ENCODE measurements around the gene MMP25.

Gene MMP25, protein sequence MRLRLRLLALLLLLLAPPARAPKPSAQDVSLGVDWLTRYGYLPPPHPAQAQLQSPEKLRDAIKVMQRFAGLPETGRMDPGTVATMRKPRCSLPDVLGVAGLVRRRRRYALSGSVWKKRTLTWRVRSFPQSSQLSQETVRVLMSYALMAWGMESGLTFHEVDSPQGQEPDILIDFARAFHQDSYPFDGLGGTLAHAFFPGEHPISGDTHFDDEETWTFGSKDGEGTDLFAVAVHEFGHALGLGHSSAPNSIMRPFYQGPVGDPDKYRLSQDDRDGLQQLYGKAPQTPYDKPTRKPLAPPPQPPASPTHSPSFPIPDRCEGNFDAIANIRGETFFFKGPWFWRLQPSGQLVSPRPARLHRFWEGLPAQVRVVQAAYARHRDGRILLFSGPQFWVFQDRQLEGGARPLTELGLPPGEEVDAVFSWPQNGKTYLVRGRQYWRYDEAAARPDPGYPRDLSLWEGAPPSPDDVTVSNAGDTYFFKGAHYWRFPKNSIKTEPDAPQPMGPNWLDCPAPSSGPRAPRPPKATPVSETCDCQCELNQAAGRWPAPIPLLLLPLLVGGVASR

DNA sequence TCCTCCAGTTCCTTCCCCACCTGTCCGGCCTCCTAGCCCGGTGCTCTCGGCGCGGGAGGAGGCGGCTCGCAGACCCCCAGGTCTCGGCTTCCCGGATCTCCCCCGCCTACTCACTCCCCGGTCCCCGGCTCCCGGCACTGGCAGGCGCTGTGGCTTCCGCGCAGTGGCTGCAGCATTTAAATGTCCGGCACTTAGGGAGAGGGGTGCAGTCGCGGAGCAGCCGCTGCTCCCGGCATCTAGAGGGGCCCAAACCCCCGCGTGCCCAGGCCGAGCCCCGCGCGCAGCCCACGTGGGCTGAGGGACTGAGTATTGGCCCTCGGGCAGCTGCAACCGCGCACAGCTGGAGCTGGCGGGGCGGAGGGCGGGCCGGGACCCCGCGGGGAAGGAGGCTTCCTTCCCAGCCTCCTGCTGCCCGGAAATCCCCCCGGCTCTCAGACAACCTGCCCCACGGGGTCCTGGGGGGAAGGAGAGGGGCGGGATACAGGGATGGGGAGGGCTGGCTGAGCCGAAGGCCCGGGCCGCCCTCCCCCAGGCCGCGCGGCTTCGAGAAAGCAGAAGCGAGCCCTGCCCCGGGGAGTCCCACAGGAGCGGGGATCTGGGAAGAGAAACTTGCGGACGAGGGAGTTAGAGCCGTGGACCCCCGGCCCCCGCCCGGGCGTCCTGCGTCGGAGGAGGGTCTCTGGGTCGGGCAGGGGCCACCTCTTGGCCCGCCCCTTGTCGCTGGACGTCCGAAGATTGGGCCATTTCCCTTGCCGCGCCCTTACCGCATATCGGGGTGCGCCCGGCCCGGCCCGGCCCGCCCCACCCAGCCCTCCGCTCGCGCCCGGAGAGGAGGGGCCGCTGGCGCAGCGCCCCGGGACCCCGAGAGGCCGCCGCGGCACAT lies at the start of gene MMP25:
Gene MMP25 (plus strand): TSS at position 804 of the 883 bp plus-strand sequence. CDS start 357 bp downstream, outside the sequence.
- peak within 1 kb of the TSS; percentile 28 to 49 (median 37) for H3K4me3 ChIP-seq
- peak within 1 kb of the TSS in 16 of 21 experiments; percentile 0 to 78 (median 53) for H3K27ac ChIP-seq

DNA sequence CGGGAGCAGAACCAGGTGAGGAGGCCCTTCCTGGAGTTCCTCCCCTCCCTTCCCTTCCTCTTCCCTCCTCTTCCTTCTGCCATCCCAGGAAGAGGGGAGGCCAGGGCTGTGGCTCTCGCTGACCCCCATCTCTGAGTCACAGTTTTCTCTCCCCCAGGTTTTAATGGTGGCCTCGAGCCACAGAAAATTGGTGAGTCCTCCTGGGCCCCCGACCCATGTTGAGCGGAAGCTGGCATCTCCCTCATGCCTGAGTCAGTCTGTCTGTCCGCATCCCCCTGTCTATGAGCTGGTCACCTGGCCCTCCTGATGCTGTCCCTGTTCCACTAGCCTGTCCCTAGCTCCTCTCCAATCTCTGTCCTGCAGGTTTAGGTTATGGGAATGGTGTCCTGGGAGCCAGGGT lies 46.4 kb upstream of the MMP25 start:
- Histone ChIP-seq H3K4me3 (no peak overlapping the region), H3K27ac (no peak overlapping the region)

DNA sequence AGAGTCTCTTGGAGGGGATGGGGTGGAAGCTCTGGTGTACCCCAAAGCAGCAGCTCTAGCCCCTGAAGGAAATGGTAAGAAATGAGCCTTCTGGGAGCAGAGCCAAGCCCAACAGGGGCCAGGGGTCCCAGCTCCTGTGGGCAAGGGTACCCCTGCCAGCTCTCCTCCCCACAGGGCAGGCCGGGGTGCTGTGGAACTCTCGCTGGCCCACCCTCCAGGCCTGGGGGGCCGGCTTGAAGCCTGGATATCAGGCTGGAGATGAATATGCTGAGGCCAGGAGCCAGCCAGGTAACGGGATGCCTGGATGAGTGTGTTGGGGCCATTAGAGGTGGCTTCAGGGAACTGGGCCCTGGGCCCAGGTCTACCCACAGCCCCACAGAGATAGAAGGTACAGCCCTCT lies 45.8 kb upstream of the MMP25 start:
- Histone ChIP-seq H3K27ac (no peak overlapping the region), H3K4me3 (no peak overlapping the region)

DNA sequence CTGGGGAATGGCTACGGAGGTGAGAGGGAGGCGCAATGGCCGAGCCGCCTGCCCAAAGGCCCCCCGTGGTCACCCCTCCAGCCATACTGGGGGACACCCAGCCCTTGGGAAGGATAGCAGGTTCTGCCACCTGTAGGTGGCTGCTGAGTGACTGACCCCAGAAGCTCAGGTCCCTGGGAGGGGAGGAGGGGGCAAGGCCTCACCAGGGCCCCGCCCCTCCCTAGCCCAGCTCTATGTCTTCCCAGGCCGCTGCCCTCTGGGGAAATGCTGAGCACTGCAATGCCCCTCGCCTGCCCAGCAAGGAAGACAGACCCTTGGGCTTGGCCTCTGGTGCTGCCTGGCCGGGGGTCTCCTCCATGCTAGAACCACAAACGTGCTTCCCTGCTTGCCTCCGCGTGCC lies 45.0 kb upstream of the MMP25 start:
- Histone ChIP-seq H3K27ac (no peak overlapping the region), H3K4me3 (no peak overlapping the region)

DNA sequence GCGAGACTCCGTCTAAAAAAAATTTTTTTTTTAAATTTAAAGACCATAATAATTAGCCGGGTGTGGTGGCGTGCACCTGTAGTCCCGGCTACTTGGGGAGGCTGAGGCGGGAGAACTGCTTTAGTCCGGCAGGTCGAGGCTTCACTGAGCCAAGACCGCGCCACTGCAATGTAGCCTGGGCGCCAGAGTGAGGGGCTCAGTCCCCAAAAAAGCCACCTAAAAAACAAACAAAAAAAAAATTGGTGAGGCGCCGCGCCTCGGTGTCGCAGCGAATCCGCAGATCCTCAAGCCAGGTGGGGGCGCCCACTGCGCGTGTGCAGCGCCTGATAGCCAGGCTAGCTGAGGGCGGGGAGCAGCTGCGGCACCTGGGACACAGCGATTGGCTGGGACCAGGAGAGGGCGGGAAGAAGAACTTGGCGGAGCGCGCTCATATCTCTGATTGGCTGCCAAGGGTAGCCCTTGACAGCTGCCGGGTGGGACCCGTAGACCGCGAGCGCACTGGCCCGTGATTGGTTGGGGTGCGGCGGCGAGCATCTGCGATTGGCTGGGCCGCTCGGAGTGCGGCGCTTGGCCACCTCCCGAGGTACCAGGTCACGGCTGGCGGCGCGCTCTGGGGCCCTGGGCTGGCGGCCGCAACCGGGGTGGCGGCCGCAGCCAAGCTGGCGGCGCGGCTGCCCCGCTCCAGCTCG lies 42.6 kb upstream of the MMP25 start:
- H3K27ac ChIP-seq = no peak overlapping the region
- H3K4me3 ChIP-seq = peak overlapping the region in 2 of 7 experiments; percentile 19 to 30

DNA sequence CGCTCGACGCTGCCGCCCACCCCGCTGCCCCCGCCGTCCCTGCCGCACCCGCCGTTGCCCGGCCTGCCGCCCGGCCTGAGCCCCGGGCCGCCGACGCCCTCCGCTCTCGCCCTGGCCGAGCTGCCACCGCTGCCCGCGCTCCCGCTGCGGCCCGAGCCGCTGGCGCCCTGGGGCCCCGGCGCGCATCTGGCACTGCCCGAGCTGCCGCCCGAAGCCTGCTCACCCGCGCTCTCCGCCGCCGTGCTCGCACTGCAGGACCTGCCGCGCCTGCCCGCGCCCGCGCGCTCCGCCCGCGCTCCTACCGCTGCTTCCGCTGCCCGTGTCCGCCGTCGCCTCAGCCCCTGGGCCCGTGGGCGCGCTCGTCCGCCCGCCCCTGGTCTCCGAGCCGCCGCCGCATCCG lies 42.0 kb upstream of the MMP25 start:
- Histone ChIP-seq H3K27ac (no peak overlapping the region), H3K4me3 (peak overlapping the region in 2 of 7 experiments; percentile 19 to 30)

DNA sequence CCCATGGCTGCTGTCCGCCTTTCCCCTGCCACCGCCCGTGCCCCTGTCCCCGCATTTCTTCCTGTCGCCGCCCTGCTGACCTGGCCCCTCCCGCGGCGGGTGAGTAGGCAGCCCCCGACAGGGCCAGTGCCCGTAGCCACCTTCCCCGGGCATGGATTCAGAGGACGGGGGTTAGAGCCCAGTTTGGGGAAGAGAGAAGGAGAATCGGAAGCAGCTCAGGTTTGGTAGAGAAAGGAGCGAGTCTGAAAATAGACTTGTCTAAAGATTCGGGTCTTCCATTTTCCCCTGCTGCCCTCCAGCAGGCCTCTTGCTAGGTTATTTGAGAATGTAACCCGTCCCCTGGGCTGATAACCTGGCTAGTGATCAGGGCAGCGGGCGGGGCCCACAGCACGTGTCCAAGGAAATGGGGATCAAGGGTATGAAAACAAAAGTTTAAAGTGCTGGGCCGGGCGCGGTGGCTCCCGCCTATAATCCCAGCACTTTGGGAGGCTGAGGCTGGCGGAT lies 41.5 kb upstream of the MMP25 start:
- Histone ChIP-seq H3K27ac (peak overlapping the region in 3 of 21 experiments; percentile 5 to 55 (median 54)), H3K4me3 (peak overlapping the region in 4 of 7 experiments; percentile 9 to 30 (median 21))

DNA sequence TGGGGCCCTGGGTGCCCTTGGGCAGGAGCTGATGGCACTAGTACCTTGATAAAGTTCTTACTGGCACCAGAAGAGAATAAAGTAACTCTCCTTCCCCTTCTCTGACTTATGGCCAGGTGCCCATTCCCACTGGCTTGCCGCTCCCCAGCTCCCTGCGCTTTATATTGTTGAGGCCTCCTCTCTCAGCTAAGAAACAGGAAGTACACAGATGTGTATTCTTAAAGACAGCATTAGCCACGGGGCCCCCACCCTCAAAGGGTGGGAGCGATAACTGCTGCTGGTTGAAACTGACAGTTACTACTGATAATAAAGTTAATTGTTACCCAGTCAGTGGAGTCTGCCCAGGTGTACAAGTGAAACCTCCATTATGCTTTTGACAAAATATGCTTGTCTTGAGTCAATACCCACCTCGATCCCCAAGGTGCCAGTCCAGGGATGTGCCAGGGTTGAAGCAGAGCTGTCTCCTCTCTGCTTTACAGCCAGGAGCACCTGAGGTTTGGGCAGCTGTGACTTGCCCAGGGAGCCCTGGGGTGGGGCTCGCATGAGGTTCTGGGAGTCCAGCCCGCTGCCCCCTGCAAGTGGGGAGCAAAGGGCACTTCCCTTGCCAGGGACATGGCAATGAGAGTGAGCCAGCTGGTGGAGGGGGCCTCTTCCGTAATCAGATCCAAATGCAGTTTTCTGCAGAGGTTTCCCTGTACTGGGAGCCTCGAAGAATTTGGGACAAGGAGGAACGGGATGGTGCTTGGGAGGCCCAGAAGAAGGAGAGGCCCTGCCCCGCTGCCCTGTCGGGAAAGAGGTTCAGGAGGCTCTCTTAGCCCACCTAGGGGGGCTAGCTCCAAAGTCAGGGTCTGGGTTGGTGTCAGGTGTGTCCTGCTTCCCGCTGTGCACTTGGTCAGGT lies 39.1 kb upstream of the MMP25 start:
- H3K4me3 ChIP-seq = peak overlapping the region in 1 of 7 experiments; percentile 1

DNA sequence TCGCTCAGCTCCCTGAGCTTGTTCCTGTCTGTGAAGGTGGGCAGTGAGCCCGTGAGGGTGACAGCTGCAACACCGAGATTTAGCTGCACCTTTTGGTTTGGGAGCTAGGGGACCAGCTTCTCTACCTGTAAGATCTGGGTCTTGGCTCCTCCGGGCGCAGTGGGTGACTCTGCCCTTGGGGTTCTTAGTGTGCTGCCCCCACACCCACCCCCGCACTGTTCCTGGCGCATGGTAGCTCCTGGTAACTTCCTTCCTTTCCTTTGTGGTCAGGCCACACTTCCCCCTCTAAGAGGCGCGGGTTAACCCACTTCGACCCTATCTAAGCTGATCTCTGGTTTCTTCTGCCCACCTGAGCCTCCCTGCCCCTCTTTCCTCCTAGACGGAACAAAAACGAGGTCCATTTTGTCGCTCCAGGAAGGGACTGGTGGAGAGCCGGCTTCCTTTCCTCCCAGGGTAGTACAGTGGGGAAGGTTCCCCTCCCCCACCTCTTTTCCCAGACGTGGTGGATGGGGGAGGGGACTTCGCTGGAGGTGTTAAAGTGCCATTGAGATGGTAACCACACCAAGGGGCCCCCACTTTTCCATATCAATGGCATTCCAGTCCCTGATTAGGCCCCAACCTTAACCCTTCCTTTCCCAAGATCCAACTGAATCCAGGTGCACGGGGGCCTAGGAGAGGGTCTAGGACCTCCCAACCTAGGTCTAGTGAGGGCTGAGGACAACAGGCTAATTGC lies 38.2 kb upstream of the MMP25 start:
- Histone ChIP-seq H3K4me3 (peak overlapping the region in 1 of 7 experiments; percentile 1), H3K27ac (peak overlapping the region in 8 of 21 experiments; percentile 9 to 73 (median 46))

More for the DNA sequence above, 39.1 kb upstream of the MMP25 start:
- H3K27ac ChIP-seq = peak overlapping the region in 8 of 21 experiments; percentile 15 to 73 (median 38)

DNA sequence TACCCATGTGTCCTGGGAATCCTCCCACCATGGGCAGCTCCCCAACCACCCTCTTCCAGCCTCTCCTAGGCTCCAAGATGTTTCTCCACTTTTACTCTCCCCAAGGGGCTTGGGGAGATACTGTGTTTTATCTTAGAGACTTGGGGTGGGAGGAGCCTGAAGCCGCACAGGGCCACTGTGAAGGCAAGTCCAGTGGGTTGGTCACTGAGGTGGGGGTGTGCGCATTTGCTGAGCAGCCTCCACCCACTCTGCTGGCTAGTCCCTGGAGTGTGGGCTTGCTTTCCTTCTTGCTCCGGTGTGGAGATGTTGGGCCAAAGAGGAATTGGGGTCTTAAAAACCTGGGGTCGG lies 37.7 kb upstream of the MMP25 start:
- peak overlapping the region in 5 of 21 experiments; percentile 9 to 73 (median 48) for H3K27ac ChIP-seq

DNA sequence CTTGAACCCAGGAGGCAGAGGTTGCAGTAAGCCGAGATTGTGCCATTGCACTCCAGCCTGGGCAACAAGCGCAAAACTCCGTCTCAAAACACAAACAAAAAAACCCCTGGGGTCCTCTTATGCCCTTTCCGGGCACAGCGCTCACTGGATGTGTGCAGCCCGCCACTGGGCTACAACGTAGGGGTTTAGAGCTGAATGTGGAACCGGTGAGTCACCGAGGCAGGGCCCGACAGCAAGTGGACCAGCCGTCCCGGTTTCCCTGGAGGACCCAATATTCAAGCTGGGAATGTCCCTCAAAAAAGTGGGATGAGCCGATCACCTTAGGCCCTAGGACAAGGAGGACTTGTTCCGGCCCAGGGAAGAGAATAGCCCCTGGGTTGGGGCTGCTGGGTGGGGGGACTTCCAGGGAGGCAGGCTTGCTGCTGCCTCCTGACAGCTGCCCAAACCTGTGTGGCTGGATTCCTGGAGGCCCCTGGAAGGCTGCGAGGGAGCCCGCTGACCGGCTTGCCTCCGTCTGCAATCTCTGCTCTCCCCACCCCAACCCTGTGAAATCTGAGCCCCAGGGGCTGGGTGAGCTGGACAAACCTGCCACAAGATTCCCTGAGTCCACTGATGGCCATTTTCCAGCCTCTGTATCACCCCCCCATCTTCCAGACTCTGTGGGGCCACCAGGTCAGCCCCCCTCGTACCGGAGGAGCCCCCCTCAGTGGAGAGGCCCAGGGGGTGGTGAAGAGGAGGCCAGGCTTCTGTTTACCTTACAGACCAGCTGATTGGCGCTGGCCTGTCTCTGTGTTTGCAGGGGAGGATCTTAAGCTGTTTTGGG lies 36.6 kb upstream of the MMP25 start:
- H3K27ac ChIP-seq = no peak overlapping the region

More for the DNA sequence above, 37.7 kb upstream of the MMP25 start:
- H3K4me3 ChIP-seq = no peak overlapping the region

DNA sequence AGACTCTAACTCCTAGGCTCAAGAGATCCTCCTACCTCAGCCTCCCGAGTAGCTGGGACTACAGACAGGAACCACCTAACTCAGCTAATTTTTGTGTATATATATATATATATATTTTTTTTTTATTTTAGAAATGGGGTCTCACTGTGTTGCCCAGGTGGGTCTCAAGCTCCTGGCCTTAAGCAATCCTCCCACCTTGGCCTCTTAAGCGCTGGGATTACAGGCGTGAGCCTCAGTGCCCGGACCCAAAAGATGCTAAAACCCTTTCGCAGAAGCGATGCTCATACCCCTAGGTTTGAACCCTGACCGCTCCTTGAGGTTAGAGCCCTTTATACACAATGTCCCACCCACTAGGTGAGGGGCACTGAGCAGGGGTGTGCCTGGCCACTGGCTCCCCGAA lies 35.9 kb upstream of the MMP25 start:
- Histone ChIP-seq H3K4me3 (no peak overlapping the region), H3K27ac (no peak overlapping the region)

More for the DNA sequence above, 36.6 kb upstream of the MMP25 start:
- no peak overlapping the region for H3K4me3 ChIP-seq

DNA sequence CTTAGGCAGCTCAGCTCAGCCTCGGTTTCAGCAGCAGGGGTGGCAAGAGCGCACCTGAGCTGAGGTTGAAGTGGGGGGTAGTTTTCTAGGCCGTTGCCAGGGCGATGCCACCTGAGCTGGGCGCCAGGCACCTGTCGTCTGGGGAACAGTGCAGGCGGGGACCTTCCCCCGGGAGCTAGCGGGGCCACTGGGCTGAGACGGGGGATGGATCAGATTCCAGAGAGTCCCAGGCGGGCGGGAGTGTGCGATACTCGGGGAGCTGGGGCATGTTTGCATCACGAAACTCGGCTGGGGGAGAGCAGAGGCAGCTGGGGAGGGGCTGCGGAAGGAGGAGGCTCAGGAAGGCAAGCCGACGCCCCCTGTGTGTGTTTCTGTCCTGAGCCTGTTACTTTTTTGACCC lies 34.1 kb upstream of the MMP25 start:
- Histone ChIP-seq H3K4me3 (no peak overlapping the region), H3K27ac (no peak overlapping the region)

DNA sequence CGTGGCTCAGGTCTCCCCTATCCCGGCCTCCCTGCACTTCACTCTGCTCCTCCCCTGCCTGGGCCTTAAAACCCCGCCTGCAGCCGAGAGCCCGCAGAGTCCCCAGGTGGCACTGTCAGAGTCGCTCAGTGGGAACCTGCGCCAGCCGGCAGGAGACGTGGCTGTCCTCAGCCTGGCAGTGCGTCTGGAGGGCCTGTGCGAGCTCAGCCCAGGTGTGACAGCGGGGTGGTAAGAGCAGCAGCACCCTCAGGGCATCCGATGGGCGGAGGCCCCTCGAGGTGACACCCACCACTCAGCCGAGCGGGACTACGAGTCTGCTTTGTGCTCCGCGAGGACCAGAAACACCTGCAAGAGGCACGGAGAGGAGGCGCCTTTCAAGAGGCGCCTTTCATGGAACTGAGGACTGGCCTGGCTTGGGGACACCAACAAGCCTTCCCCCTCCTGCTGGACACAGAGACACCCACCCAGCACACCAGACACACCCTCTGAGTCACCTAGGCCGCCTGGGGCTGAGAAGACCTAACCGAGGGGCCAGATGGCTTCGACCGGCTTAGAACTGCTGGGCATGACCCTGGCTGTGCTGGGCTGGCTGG lies 33.4 kb upstream of the MMP25 start, which contains the start of gene CLDN9:
Gene CLDN9 (plus strand): TSS at position 96 of the 593 bp plus-strand sequence. CDS start 440 bp downstream, at position 536.
- H3K27ac ChIP-seq = no peak within 1 kb of the TSS
- no peak within 1 kb of the TSS for H3K4me3 ChIP-seq

DNA sequence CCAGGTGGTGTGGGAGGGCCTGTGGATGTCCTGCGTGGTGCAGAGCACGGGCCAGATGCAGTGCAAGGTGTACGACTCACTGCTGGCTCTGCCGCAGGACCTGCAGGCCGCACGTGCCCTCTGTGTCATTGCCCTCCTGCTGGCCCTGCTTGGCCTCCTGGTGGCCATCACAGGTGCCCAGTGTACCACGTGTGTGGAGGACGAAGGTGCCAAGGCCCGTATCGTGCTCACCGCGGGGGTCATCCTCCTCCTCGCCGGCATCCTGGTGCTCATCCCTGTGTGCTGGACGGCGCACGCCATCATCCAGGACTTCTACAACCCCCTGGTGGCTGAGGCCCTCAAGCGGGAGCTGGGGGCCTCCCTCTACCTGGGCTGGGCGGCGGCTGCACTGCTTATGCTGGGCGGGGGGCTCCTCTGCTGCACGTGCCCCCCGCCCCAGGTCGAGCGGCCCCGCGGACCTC lies 32.8 kb upstream of the MMP25 start:
- no peak overlapping the region for H3K4me3 ChIP-seq

DNA sequence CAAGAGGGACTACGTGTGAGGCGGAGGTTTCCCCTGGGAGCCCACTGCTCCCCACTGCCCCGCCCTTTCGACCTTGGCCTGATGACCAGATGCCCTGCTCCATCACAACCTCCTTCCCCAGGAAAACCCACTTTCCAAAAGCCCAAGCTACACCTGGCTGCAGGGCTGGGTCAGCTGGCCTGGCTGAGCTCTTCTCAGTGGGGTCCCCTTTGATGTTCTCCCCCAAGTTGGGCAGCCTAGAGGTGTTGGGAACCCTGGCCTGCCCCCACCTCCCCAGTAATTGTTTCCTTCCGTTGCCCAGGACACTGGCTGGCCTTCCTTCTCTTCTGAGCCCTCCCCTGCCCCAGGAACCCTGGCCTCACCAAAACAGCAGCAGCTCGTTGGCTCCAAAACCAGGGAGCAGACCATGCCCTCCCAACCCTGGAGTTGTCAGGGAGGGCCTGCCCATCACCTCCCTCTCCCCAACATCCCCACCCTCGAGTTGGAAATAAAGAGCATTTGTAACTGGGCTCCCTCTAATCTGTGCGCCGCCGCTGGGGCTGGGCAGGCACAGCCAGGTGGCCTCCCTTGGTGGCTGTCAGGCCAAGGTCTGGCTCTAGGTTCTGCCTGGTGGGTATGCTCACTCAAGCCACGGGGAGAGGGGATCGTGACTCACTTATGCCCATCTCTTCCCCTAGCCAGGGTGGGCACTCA lies 32.2 kb upstream of the MMP25 start:
- Histone ChIP-seq H3K4me3 (no peak overlapping the region), H3K27ac (no peak overlapping the region)

More for the DNA sequence above, 32.8 kb upstream of the MMP25 start:
- no peak overlapping the region for H3K27ac ChIP-seq
